CD14-positive monocyte (primary cell): ENCODE results near the gene TMCO4. TPM values are rescaled to one million over a fixed set of nuclear protein-coding genes. Genes with fewer than 3 reads are reported as not detected.

Experiments
- DNase-seq, 3 donors: peaks; one replicate each; pipeline ENCODE4 v3.0.0-alpha.2; 2011 to 2022
- H2AFZ ChIP-seq: 2 replicates; pipeline ENCODE4 v1.6.0; 2012; ENCODE audit warnings: mild to moderate bottlenecking, low read depth, low read length, inconsistent platforms; ENCODE audit not compliant: insufficient read depth, poor library complexity, severe bottlenecking
- H3K27ac ChIP-seq, 2 donors: 1 replicate in 1 of 2; 2 replicates in 1 of 2; pipeline ENCODE4 v1.5.1; 2012 to 2013; ENCODE audit warnings: low read length in 2 of 2, control low read depth in 1 of 2, inconsistent platforms in 1 of 2, low read depth in 1 of 2, mild to moderate bottlenecking in 1 of 2
- H3K27me3 ChIP-seq, 2 donors: one replicate each; pipeline versions ENCODE4 v1.6.0 to v1.6.1; 2011 to 2013; ENCODE audit warnings: low read length in 2 of 2; ENCODE audit not compliant: control insufficient read depth in 2 of 2, insufficient read depth in 2 of 2
- H3K36me3 ChIP-seq, 2 donors: replicated peaks in 1 of 2; 1 replicate in 1 of 2; 2 replicates in 1 of 2; pipeline versions ENCODE4 v1.5.1 to v1.6.1; 2012 to 2013; ENCODE audit warnings: low read length in 2 of 2, control low read depth in 1 of 2, inconsistent platforms in 1 of 2, mild to moderate bottlenecking in 1 of 2; ENCODE audit not compliant: insufficient read depth in 2 of 2, control insufficient read depth in 1 of 2
- H3K4me1 ChIP-seq, 2 donors: 1 replicate in 1 of 2; 2 replicates in 1 of 2; pipeline versions ENCODE4 v1.5.1 to v1.6.1; 2012 to 2013; ENCODE audit warnings: low read length in 2 of 2, control low read depth in 1 of 2, inconsistent platforms in 1 of 2, mild to moderate bottlenecking in 1 of 2, moderate library complexity in 1 of 2; ENCODE audit not compliant: insufficient read depth in 2 of 2, control insufficient read depth in 1 of 2
- H3K4me2 ChIP-seq: replicated peaks from 2 replicates; pipeline ENCODE3; 2012; ENCODE audit warnings: low read length, moderate library complexity, mild to moderate bottlenecking; ENCODE audit not compliant: poor library complexity, severe bottlenecking; ENCODE audit errors: extremely low read depth
- H3K4me3 ChIP-seq, 3 experiments: fragments of 200-600 bp in 1 of 3; sonication (generic) in 1 of 3; replicated peaks in 1 of 3; 1 replicate in 2 of 3; 2 replicates in 1 of 3; pipeline ENCODE4 v1.5.1; 2011 to 2013; ENCODE audit warnings: low read length in 3 of 3, mild to moderate bottlenecking in 3 of 3, control low read depth in 2 of 3, low read depth in 2 of 3, inconsistent platforms in 1 of 3, moderate library complexity in 1 of 3
- H3K79me2 ChIP-seq: 2 replicates; pipeline ENCODE4 v1.6.0; 2012; ENCODE audit warnings: mild to moderate bottlenecking, control low read depth, inconsistent platforms, low read length, moderate library complexity; ENCODE audit not compliant: insufficient read depth
- H3K9ac ChIP-seq: 2 replicates; pipeline ENCODE4 v1.6.0; 2017; ENCODE audit warnings: low read length, mild to moderate bottlenecking; ENCODE audit not compliant: insufficient read depth, poor library complexity, severe bottlenecking
- H3K9me3 ChIP-seq, 2 donors: replicated peaks in 1 of 2; 1 replicate in 1 of 2; 2 replicates in 1 of 2; pipeline versions ENCODE4 v1.5.1 to v1.6.1; 2012 to 2013; ENCODE audit warnings: low read length in 2 of 2, control low read depth in 1 of 2; ENCODE audit not compliant: control insufficient read depth in 1 of 2, insufficient read depth in 1 of 2
- H4K20me1 ChIP-seq: 2 replicates; pipeline ENCODE4 v1.6.0; 2012; ENCODE audit warnings: mild to moderate bottlenecking, low read length, control low read depth, moderate library complexity; ENCODE audit not compliant: insufficient read depth
- H3K27ac Mint-ChIP-seq, 7 donors: one replicate each; pipeline ENCODE4 v1.8.0; 2020; ENCODE audit warnings: mild to moderate bottlenecking in 7 of 7, mixed read lengths in 7 of 7, moderate library complexity in 6 of 7, inconsistent platforms in 2 of 7
- H3K27me3 Mint-ChIP-seq, 3 donors: one replicate each; pipeline ENCODE4 v1.8.0; 2021 to 2022; ENCODE audit warnings: low read depth in 3 of 3, mild to moderate bottlenecking in 3 of 3, mixed read lengths in 3 of 3, moderate library complexity in 3 of 3, inconsistent platforms in 1 of 3
- H3K36me3 Mint-ChIP-seq, 2 donors: one replicate each; pipeline ENCODE4 v1.8.0; 2020; ENCODE audit warnings: mixed read lengths in 2 of 2, inconsistent platforms in 1 of 2, mild to moderate bottlenecking in 1 of 2
- H3K4me1 Mint-ChIP-seq: one replicate; pipeline ENCODE4 v1.8.0; 2020; ENCODE audit warnings: mild to moderate bottlenecking, mixed read lengths
- H3K4me3 Mint-ChIP-seq, 2 donors: one replicate each; pipeline ENCODE4 v1.8.0; 2020; ENCODE audit warnings: mild to moderate bottlenecking in 2 of 2, mixed read lengths in 2 of 2, moderate library complexity in 1 of 2
- H3K9me3 Mint-ChIP-seq, 7 donors: one replicate each; pipeline ENCODE4 v1.8.0; 2020 to 2022; ENCODE audit warnings: mixed read lengths in 7 of 7, mild to moderate bottlenecking in 6 of 7, moderate library complexity in 6 of 7, inconsistent platforms in 2 of 7
- WGBS: methylation state at CpG from one replicate; pipeline ENCODE4 v1.1.5; 2013; ENCODE audit warnings: missing lambda C conversion rate; ENCODE audit not compliant: insufficient coverage; 5-methylcytosine and 5-hydroxymethylcytosine counted together
- intact Hi-C, 2 donors: fragments of 100-400 bp; cut with micrococcal nuclease; formaldehyde crosslinking; loops; one replicate each; pipeline versions ENCODE4 v1.15.0 to v1.15.1; 2023
- polyA plus RNA-seq, 3 donors: library from polyadenylated mRNA; depleted of rRNA in 1 of 3; unstranded in 2 of 3; stranded (reverse) in 1 of 3; fragments of 300-500 nt in 2 of 3; fragments of >200 nt in 1 of 3; fragmentation: Illumina TruSeq in 2 of 3; gene quantifications; 1 replicate in 2 of 3; 2 replicates in 1 of 3; pipeline ENCODE4 v1.2.3, GENCODE V29; 2012 to 2021
- TF ChIP-seq, protein P1 (sequence below): fragments of 200-600 bp; IDR thresholded peaks from one replicate; pipeline ENCODE4 v1.8.0; 2022; ENCODE audit warnings: antibody characterized with exemption, mild to moderate bottlenecking

Gene TMCO4
- polyA plus RNA-seq, 3 donors: 6.9 to 10.1 (median 7.9) TPM

DNA sequence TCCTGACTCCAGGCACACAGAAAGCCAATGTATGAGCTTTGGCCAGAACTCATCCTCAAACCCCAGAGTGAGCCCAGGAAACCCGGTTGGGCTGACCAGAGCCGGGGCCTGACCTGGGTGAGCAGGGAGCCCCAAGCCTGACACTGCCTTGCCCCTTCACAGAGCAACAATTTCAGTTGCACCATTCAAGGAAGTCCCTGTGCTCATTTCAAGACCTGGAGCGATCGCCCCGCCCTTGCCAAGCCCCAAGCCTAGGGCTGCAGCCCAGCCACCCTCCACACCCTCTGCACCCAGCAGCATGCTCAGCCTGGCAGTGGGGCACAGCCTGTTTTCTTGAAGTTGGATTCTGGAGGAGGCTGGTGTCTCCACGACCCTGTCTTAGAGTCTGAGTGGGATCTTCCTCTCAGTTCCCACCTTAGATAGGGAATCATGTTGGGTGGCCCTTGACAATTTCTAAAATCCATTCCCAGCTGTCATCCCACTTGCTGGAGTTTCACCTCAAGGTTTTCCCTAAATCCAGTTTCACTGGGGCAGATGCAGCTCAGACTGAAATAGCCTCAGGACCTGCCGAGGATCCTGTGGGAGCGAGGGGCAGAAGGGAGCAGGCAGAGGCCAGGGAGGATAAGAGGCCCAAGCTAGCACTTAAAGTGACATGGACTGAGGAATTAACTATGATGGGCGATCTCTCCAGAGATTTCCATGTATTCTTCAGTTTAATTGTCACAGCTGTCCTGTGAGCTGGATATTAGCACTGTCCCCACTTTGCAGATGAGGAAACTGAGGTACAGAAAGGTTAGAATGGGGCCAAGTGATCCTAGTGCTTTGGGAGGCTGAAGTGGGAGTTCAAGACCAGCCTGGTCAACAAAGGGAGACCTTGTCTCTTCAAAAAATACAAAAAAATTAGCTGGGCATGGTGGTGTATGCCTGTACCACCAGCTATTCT, 153.1 kb downstream of the TMCO4 start:
- Mint-ChIP-seq H3K27me3 (peaks cover 56 to 84% (median 59%) of the 10 kb centered on the region in 3 donors), H3K4me1 (peaks cover 19% of the 10 kb centered on the region), H3K27ac (peak overlapping the region in 1 of 7 donors; percentile 14), H3K36me3 (peaks cover 2 to 5% of the 10 kb centered on the region in 2 donors), H3K9me3 (peaks cover 0 to 18% (median 5%) of the 10 kb centered on the region in 7 donors), H3K4me3 (peak overlapping the region in 1 of 2 donors; percentile 99)
- Histone ChIP-seq H3K4me2 (no peak overlapping the region), H3K27ac (no peak overlapping the region), H3K4me1 (peaks cover 6 to 14% of the 10 kb centered on the region in 2 donors), H3K79me2 (no peaks in the 10 kb centered on the region), H3K36me3 (no peaks in the 10 kb centered on the region), H4K20me1 (no peaks in the 10 kb centered on the region), H2AFZ (no peak overlapping the region), H3K9me3 (peaks cover 0 to 9% of the 10 kb centered on the region in 2 donors), H3K4me3 (no peak overlapping the region), H3K9ac (no peak overlapping the region), H3K27me3 (peaks cover 30 to 58% of the 10 kb centered on the region in 2 donors)
- intact Hi-C loops: no loop called here
- TF ChIP-seq, protein P1, sequence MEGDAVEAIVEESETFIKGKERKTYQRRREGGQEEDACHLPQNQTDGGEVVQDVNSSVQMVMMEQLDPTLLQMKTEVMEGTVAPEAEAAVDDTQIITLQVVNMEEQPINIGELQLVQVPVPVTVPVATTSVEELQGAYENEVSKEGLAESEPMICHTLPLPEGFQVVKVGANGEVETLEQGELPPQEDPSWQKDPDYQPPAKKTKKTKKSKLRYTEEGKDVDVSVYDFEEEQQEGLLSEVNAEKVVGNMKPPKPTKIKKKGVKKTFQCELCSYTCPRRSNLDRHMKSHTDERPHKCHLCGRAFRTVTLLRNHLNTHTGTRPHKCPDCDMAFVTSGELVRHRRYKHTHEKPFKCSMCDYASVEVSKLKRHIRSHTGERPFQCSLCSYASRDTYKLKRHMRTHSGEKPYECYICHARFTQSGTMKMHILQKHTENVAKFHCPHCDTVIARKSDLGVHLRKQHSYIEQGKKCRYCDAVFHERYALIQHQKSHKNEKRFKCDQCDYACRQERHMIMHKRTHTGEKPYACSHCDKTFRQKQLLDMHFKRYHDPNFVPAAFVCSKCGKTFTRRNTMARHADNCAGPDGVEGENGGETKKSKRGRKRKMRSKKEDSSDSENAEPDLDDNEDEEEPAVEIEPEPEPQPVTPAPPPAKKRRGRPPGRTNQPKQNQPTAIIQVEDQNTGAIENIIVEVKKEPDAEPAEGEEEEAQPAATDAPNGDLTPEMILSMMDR: no peak
- WGBS: 50% methylated on average over 7 of the region's 9 CpGs
- no peak for DNase-seq

DNA sequence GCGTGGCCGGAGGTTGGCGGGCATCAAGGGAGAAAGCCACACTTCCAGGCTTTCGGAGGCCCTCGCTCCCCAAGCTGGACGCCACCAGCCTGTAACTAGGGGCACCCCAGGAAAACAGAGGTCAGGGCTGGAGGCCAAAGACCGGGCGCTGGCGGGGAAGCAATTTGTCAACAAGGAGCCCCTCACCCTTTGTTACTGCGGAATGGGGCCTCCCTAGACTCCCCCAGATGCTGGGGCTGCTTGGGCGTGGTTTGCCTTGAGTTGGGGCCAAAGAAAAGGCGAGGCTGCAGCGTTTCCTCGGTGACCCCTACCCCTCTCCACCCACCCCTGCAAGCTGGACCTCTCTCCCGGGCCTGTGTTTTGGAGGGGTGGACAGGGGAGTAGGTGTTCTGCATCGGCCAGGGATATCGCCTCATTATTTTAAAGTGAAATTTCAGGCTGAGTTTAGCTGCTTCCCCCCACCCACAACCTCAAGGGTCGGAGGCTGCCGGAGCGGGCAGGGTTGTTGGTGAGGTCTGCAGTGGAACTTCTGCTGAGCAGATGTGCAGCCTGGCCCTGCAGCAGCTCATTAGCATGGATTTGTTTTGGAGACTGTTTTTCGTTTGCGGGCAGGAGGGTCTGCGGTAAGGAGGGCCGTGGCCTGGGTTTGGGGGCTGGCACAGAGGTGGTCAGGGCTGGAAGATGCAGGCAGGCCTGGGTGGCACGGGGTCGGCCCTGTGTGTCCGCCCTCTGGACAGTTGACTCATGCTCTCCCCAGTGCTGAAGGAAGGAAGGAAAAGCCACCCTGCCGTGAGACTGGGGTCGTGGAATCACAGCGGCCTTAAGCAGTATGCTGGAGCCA, 154.1 kb downstream of the TMCO4 start:
- 30% methylated on average over 18 of the region's 30 CpGs for WGBS

More for the DNA sequence above, 154.1 kb downstream of the TMCO4 start:
- peaks cover 19% of the 10 kb centered on the region for H3K4me1 Mint-ChIP-seq
- H3K36me3 ChIP-seq: no peaks in the 10 kb centered on the region
- H3K4me2 ChIP-seq: peak overlapping the region; percentile 76
- intact Hi-C loops: no loop called here
- TF ChIP-seq, protein P1: no peak
- H3K9me3 Mint-ChIP-seq: peaks cover 0 to 23% (median 5%) of the 10 kb centered on the region in 7 donors
- H3K9ac ChIP-seq: peak overlapping the region; percentile 46
- H3K79me2 ChIP-seq: no peaks in the 10 kb centered on the region
- H3K36me3 Mint-ChIP-seq: peaks cover 2 to 5% of the 10 kb centered on the region in 2 donors
- H4K20me1 ChIP-seq: no peaks in the 10 kb centered on the region
- peaks cover 6 to 14% of the 10 kb centered on the region in 2 donors for H3K4me1 ChIP-seq
- H3K27me3 ChIP-seq: peaks cover 30 to 68% of the 10 kb centered on the region in 2 donors
- H3K9me3 ChIP-seq: peaks cover 0 to 9% of the 10 kb centered on the region in 2 donors
- no peak for DNase-seq
- peak overlapping the region in 1 of 3 experiments; percentile 66 for H3K4me3 ChIP-seq
- H3K27ac ChIP-seq: no peak overlapping the region
- peak overlapping the region in 1 of 2 donors; percentile 99 for H3K4me3 Mint-ChIP-seq
- no peak overlapping the region for H3K27ac Mint-ChIP-seq
- peak overlapping the region; percentile 67 for H2AFZ ChIP-seq
- H3K27me3 Mint-ChIP-seq: peaks cover 62 to 86% (median 62%) of the 10 kb centered on the region in 3 donors
